ENCODE results near the gene SLC35A1. TPM values are rescaled to one million over a fixed set of nuclear protein-coding genes. Genes with fewer than 3 reads are reported as not detected.
A peak's percentile ranks its signal among the peaks of the same experiment; 100 is the strongest.

Gene SLC35A1
- total and polyA plus RNA-seq, 9 donors = 15.0 to 22.3 (median 18.2) TPM

DNA sequence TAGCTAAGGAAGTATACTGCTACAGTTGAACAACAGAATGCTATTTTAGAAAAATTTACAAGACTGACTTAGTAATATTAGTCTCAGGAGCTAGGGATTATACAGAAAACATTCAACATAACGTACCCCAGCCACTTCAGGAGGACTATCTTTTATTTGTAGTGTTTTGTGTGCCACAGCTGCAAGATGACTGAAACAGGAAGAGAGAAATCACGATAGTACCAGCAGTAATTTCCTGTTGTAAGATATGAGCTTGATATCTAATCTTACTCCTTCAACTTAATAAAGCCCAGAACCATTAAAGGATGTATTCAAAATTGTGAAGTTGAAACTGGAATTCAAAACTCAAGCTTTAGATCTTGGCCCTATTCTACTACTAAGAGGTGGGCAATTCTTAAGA lies 42.1 kb downstream of the SLC35A1 start:
- no CpG with 5 or more reads among the region's 2 CpGs for WGBS (ENCODE audit: insufficient coverage)
- no peak overlapping the region for H3K4me3 ChIP-seq (ENCODE audit: low read length)

DNA sequence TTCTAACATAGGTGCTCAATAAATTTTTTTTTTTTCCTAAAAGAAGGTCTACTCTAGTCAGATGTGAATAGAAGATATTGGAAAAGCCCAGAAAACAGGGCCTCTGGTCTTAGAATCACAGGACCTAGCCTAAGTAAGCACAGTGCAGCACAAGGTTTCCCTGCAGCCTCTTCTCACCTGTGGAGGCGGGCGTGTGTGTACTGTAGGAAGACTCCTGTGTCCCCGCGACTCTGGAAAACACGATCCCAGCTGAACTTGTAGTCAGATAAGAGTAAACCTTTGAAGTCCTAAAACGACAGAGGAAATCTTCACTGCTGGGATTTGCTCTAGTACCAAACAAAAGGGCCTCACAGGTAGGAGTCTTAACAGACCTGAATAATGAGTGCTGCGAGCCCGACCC lies 45.7 kb downstream of the SLC35A1 start:
- H3K9me3 ChIP-seq (replicated peaks; ENCODE audit: control insufficient read depth, low read depth, low read length) = no peaks in the 10 kb centered on the region
- peaks cover 36% of the 10 kb centered on the region for H3K36me3 ChIP-seq (ENCODE audit: control insufficient read depth, insufficient read depth, low read length)
- no peaks in the 10 kb centered on the region for H3K4me1 ChIP-seq (ENCODE audit: control insufficient read depth, insufficient read depth, low read length)
- H3K27me3 ChIP-seq (ENCODE audit: control insufficient read depth, insufficient read depth, low read length) = no peaks in the 10 kb centered on the region
- DNase-seq = no peak
- WGBS (ENCODE audit: insufficient coverage) = 94% methylated on average over 6 of the region's 8 CpGs
- H3K4me3 ChIP-seq (ENCODE audit: low read length) = no peak overlapping the region
- no peak overlapping the region for H3K27ac ChIP-seq (ENCODE audit: low read length)

More for the DNA sequence above, 42.1 kb downstream of the SLC35A1 start:
- H3K9me3 ChIP-seq (replicated peaks; ENCODE audit: control insufficient read depth, low read depth, low read length) = no peaks in the 10 kb centered on the region
- no peaks in the 10 kb centered on the region for H3K27me3 ChIP-seq (ENCODE audit: control insufficient read depth, insufficient read depth, low read length)
- no peaks in the 10 kb centered on the region for H3K4me1 ChIP-seq (ENCODE audit: control insufficient read depth, insufficient read depth, low read length)
- no peak for DNase-seq
- no peak overlapping the region for H3K27ac ChIP-seq (ENCODE audit: low read length)
- peaks cover 34% of the 10 kb centered on the region for H3K36me3 ChIP-seq (ENCODE audit: control insufficient read depth, insufficient read depth, low read length)

- no CpG with 5 or more reads among the region's 3 CpGs for WGBS (ENCODE audit: insufficient coverage)
- Histone ChIP-seq H3K27ac (ENCODE audit: low read length) (no peak overlapping the region), H3K36me3 (ENCODE audit: control insufficient read depth, insufficient read depth, low read length) (peaks cover 24% of the 10 kb centered on the region), H3K4me1 (ENCODE audit: control insufficient read depth, insufficient read depth, low read length) (no peaks in the 10 kb centered on the region), H3K9me3 (replicated peaks; ENCODE audit: control insufficient read depth, low read depth, low read length) (no peaks in the 10 kb centered on the region), H3K4me3 (ENCODE audit: low read length) (no peak overlapping the region), H3K27me3 (ENCODE audit: control insufficient read depth, insufficient read depth, low read length) (no peaks in the 10 kb centered on the region)
- no peak for DNase-seq
Observed at GRCh38 chr6:87522686-87523085, 49.9 kb downstream of the SLC35A1 start.

GRCh38 chr6:87529221-87529620 lies 56.4 kb downstream of the SLC35A1 start:
- Histone ChIP-seq H3K36me3 (ENCODE audit: control insufficient read depth, insufficient read depth, low read length) (peaks cover 15% of the 10 kb centered on the region), H3K27ac (ENCODE audit: low read length) (no peak overlapping the region), H3K27me3 (ENCODE audit: control insufficient read depth, insufficient read depth, low read length) (no peaks in the 10 kb centered on the region), H3K4me1 (ENCODE audit: control insufficient read depth, insufficient read depth, low read length) (no peaks in the 10 kb centered on the region), H3K4me3 (ENCODE audit: low read length) (no peak overlapping the region), H3K9me3 (replicated peaks; ENCODE audit: control insufficient read depth, low read depth, low read length) (no peaks in the 10 kb centered on the region)
- no CpG with 5 or more reads among the region's 1 CpG for WGBS (ENCODE audit: insufficient coverage)
- no peak for DNase-seq

GRCh38 chr6:87534377-87535047 lies 61.7 kb downstream of the SLC35A1 start:
- H3K4me3 ChIP-seq (ENCODE audit: low read length) = no peak overlapping the region
- peaks cover 23% of the 10 kb centered on the region for H3K36me3 ChIP-seq (ENCODE audit: control insufficient read depth, insufficient read depth, low read length)
- no peaks in the 10 kb centered on the region for H3K27me3 ChIP-seq (ENCODE audit: control insufficient read depth, insufficient read depth, low read length)
- H3K9me3 ChIP-seq (replicated peaks; ENCODE audit: control insufficient read depth, low read depth, low read length) = no peaks in the 10 kb centered on the region
- no peak for DNase-seq
- 95% methylated on average over 2 of the region's 2 CpGs for WGBS (ENCODE audit: insufficient coverage)
- H3K27ac ChIP-seq (ENCODE audit: low read length) = no peak overlapping the region
- H3K4me1 ChIP-seq (ENCODE audit: control insufficient read depth, insufficient read depth, low read length) = no peaks in the 10 kb centered on the region

DNA sequence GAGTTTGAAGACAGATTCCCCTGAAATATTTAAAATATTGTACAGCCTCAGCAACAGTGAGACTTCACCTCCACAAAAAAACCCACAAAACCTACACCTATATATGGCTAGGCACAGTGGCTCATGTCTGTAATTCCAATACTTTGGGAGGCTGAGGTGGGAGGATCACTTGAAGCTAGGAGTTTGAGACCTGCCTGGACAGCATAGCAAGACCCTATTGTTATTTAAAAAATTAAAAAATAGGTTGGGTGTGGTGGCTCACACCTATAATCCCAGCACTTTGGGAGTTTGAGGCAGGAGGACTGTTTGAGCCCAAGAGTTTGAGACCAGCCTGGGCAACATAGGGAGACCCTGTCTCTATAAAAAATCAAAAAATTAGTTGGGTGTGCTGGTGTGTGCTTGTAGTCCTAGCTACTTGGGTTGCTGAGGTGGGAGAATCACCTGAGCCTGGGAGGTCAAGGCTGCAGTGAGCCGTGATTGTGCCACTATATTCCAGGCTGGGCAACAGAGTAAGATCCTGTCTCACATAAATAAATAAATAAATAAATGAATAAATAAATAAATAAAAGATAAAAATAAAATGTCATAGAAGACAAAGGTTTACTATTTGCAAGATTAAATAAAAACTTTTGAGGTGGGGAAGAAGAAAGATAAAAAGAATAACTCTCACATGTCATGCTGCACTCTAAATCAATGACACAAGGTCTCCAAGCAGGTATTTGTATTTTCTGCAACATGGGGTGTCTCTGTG lies 65.9 kb downstream of the SLC35A1 start:
- no peak for DNase-seq
- Histone ChIP-seq H3K4me3 (ENCODE audit: low read length) (no peak overlapping the region), H3K27ac (ENCODE audit: low read length) (no peak overlapping the region), H3K36me3 (ENCODE audit: control insufficient read depth, insufficient read depth, low read length) (peaks cover 19% of the 10 kb centered on the region), H3K9me3 (replicated peaks; ENCODE audit: control insufficient read depth, low read depth, low read length) (no peaks in the 10 kb centered on the region), H3K4me1 (ENCODE audit: control insufficient read depth, insufficient read depth, low read length) (no peaks in the 10 kb centered on the region), H3K27me3 (ENCODE audit: control insufficient read depth, insufficient read depth, low read length) (no peaks in the 10 kb centered on the region)
- WGBS (ENCODE audit: insufficient coverage) = no CpG with 5 or more reads among the region's 1 CpG

GRCh38 chr6:87539554-87539953 lies 66.8 kb downstream of the SLC35A1 start:
- H3K4me3 ChIP-seq (ENCODE audit: low read length) = no peak overlapping the region
- H3K27me3 ChIP-seq (ENCODE audit: control insufficient read depth, insufficient read depth, low read length) = no peaks in the 10 kb centered on the region
- no peaks in the 10 kb centered on the region for H3K9me3 ChIP-seq (replicated peaks; ENCODE audit: control insufficient read depth, low read depth, low read length)
- H3K27ac ChIP-seq (ENCODE audit: low read length) = no peak overlapping the region
- 100% methylated on average over 2 of the region's 6 CpGs for WGBS (ENCODE audit: insufficient coverage)
- H3K36me3 ChIP-seq (ENCODE audit: control insufficient read depth, insufficient read depth, low read length) = peaks cover 20% of the 10 kb centered on the region
- DNase-seq = no peak
- no peaks in the 10 kb centered on the region for H3K4me1 ChIP-seq (ENCODE audit: control insufficient read depth, insufficient read depth, low read length)

- no peaks in the 10 kb centered on the region for H3K4me1 ChIP-seq (ENCODE audit: control insufficient read depth, insufficient read depth, low read length)
Observed at GRCh38 chr6:87540539-87540938, 67.8 kb downstream of the SLC35A1 start.

GRCh38 chr6:87541041-87541440 lies 68.3 kb downstream of the SLC35A1 start:
- H3K4me1 ChIP-seq (ENCODE audit: control insufficient read depth, insufficient read depth, low read length) = no peaks in the 10 kb centered on the region
- peaks cover 24% of the 10 kb centered on the region for H3K36me3 ChIP-seq (ENCODE audit: control insufficient read depth, insufficient read depth, low read length)
- DNase-seq = no peak
- no peaks in the 10 kb centered on the region for H3K9me3 ChIP-seq (replicated peaks; ENCODE audit: control insufficient read depth, low read depth, low read length)
- H3K27ac ChIP-seq (ENCODE audit: low read length) = no peak overlapping the region
- no peaks in the 10 kb centered on the region for H3K27me3 ChIP-seq (ENCODE audit: control insufficient read depth, insufficient read depth, low read length)
- no CpG with 5 or more reads among the region's 1 CpG for WGBS (ENCODE audit: insufficient coverage)
- no peak overlapping the region for H3K4me3 ChIP-seq (ENCODE audit: low read length)

More at GRCh38 chr6:87540539-87540938, 67.8 kb downstream of the SLC35A1 start:
- DNase-seq = peak; percentile 74
- 15% methylated on average over 4 of the region's 4 CpGs for WGBS (ENCODE audit: insufficient coverage)
- no peaks in the 10 kb centered on the region for H3K27me3 ChIP-seq (ENCODE audit: control insufficient read depth, insufficient read depth, low read length)
- H3K9me3 ChIP-seq (replicated peaks; ENCODE audit: control insufficient read depth, low read depth, low read length) = no peaks in the 10 kb centered on the region
- peaks cover 24% of the 10 kb centered on the region for H3K36me3 ChIP-seq (ENCODE audit: control insufficient read depth, insufficient read depth, low read length)
- H3K27ac ChIP-seq (ENCODE audit: low read length) = peak overlapping the region; percentile 16
- no peak overlapping the region for H3K4me3 ChIP-seq (ENCODE audit: low read length)

DNA sequence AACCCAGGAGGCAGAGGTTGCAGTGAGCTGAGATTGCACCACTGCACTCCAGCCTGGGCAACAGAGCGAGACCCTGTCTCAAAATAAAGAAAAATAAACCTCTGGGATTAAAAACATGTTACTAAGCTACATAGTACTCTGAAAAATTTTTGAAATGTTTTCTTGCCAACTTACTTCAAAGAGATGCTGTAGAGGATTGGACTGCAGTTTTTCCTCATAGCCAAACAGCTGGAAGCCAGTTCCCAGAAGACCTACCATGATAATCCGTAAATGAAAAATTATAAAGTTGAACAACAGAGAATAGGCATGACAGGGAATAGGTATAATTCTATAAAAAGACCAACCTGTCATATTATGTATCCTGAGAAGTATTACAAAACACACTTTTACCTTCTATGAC lies 69.0 kb downstream of the SLC35A1 start:
- Histone ChIP-seq H3K9me3 (replicated peaks; ENCODE audit: control insufficient read depth, low read depth, low read length) (no peaks in the 10 kb centered on the region), H3K36me3 (ENCODE audit: control insufficient read depth, insufficient read depth, low read length) (peaks cover 24% of the 10 kb centered on the region), H3K27me3 (ENCODE audit: control insufficient read depth, insufficient read depth, low read length) (no peaks in the 10 kb centered on the region), H3K4me3 (ENCODE audit: low read length) (no peak overlapping the region), H3K4me1 (ENCODE audit: control insufficient read depth, insufficient read depth, low read length) (no peaks in the 10 kb centered on the region), H3K27ac (ENCODE audit: low read length) (no peak overlapping the region)
- DNase-seq = peak; percentile 84
- no CpG with 5 or more reads among the region's 2 CpGs for WGBS (ENCODE audit: insufficient coverage)
